B cell (primary cell): Measurements from ENCODE around the gene PLCB1.
"Not testable (repeated sequence)": the region's sequence is repeated elsewhere in the genome, so short reads cannot be mapped to it uniquely, and the experiment has no call there.

ENCODE experiments used
- CTCF ChIP-seq: fragments of 200-600 bp; IDR thresholded peaks from one replicate; pipeline ENCODE4 v1.8.0; 2022; ENCODE audit warnings: antibody characterized with exemption, mild to moderate bottlenecking
- EZH2 ChIP-seq: IDR thresholded peaks from 2 replicates; pipeline ENCODE4 v1.6.1; 2012; ENCODE audit warnings: borderline replicate concordance, low read depth, mild to moderate bottlenecking, moderate library complexity, low read length; ENCODE audit not compliant: insufficient read depth, poor library complexity, severe bottlenecking

DNA sequence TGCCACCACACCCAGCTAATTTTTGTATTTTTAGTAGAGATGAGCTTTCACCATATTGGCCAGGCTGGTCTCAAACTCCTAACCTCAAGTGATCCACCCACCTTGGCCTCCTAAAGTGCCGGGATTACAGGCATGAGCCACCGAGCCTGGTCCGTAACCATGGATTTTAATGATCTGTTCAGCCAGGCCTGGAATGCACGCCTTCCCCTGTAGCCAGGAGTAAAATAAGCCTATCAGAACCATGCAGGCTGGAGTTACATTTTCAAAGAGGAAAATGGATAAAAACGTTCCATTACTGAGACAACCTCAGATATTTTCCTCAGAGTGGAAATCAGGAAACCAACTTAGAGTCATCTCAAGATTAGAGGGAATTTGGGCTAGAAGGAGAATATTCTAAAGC, 304.9 kb downstream of the PLCB1 start:
- TF ChIP-seq CTCF, EZH2: not testable (repeated sequence)
